Fibroblast of the conjunctiva (primary cell): Measurements from ENCODE around the gene LSAMP.
"Not testable (repeated sequence)": the region's sequence is repeated elsewhere in the genome, so short reads cannot be mapped to it uniquely, and the experiment has no call there.

ENCODE experiments used
- DNase-seq: peaks from one replicate; pipeline ENCODE4 v3.0.0-alpha.2; 2010; ENCODE audit warnings: low read depth

Gene LSAMP

GRCh38 chr3:116102037-116102436 lies 343.2 kb downstream of the LSAMP start:
- DNase-seq, result no peak

GRCh38 chr3:116097226-116097625 lies 348.1 kb downstream of the LSAMP start:
- no peak for DNase-seq

- DNase-seq, result no peak
Measured at GRCh38 chr3:116096631-116097030, 348.7 kb downstream of the LSAMP start.

GRCh38 chr3:116093374-116093773 lies 351.9 kb downstream of the LSAMP start:
- DNase-seq, result no peak

- no peak for DNase-seq
Measured at GRCh38 chr3:116087426-116087825, 357.9 kb downstream of the LSAMP start.

GRCh38 chr3:116084999-116085791 lies 360.1 kb downstream of the LSAMP start:
- DNase-seq, result no peak

GRCh38 chr3:116083683-116084082 lies 361.6 kb downstream of the LSAMP start:
- no peak for DNase-seq

- no peak for DNase-seq
Measured at GRCh38 chr3:116078561-116078960, 366.7 kb downstream of the LSAMP start.

- no peak for DNase-seq
Measured at GRCh38 chr3:116077557-116077956, 367.7 kb downstream of the LSAMP start.

GRCh38 chr3:116077059-116077458 lies 368.2 kb downstream of the LSAMP start:
- DNase-seq, result no peak

GRCh38 chr3:116070516-116071278 lies 374.6 kb downstream of the LSAMP start:
- not testable (repeated sequence) for DNase-seq

- no peak for DNase-seq
Measured at GRCh38 chr3:116070061-116070460, 375.2 kb downstream of the LSAMP start.

- no peak for DNase-seq
Measured at GRCh38 chr3:116069024-116069423, 376.3 kb downstream of the LSAMP start.

GRCh38 chr3:116067326-116067725 lies 378.0 kb downstream of the LSAMP start:
- DNase-seq, result no peak

- no peak for DNase-seq
Measured at GRCh38 chr3:116065501-116065900, 379.8 kb downstream of the LSAMP start.

- no peak for DNase-seq
Measured at GRCh38 chr3:116064646-116065045, 380.6 kb downstream of the LSAMP start.

GRCh38 chr3:116059421-116060096 lies 385.7 kb downstream of the LSAMP start:
- DNase-seq, result peak; percentile 5

- DNase-seq, result no peak
Measured at GRCh38 chr3:116058844-116059243, 386.4 kb downstream of the LSAMP start.

- DNase-seq, result no peak
Measured at GRCh38 chr3:116057400-116058006, 387.8 kb downstream of the LSAMP start.

- no peak for DNase-seq
Measured at GRCh38 chr3:116056280-116056679, 389.0 kb downstream of the LSAMP start.

GRCh38 chr3:116053017-116053416 lies 392.3 kb downstream of the LSAMP start:
- no peak for DNase-seq

GRCh38 chr3:116052602-116053001 lies 392.7 kb downstream of the LSAMP start:
- DNase-seq, result no peak
